Upper lobe of right lung (tissue), 1 donor: ENCODE measurements around the gene CRHR2. TPM values are rescaled to one million over a fixed set of nuclear protein-coding genes. Genes with fewer than 3 reads are reported as not detected.

Experiments used
- ATAC-seq: fragments of 200-7000 bp; cut with Tn5 transposase; one replicate; pipeline ENCODE4 v1.9.1; 2020; ENCODE audit warnings: mild to moderate bottlenecking, moderate library complexity
- DNase-seq: peaks from one replicate; pipeline ENCODE4 v3.0.0-alpha.2; 2020
- H3K27ac ChIP-seq: fragments of 200-600 bp; one replicate; pipeline ENCODE4 v1.8.0; 2022
- H3K27me3 ChIP-seq: fragments of 200-600 bp; one replicate; pipeline ENCODE4 v1.8.0; 2022; ENCODE audit warnings: mild to moderate bottlenecking
- H3K36me3 ChIP-seq: fragments of 200-600 bp; one replicate; pipeline ENCODE4 v1.8.0; 2022
- H3K4me1 ChIP-seq: fragments of 200-600 bp; one replicate; pipeline ENCODE4 v1.8.0; 2022
- H3K4me3 ChIP-seq: fragments of 200-600 bp; one replicate; pipeline ENCODE4 v1.8.0; 2022; ENCODE audit warnings: mild to moderate bottlenecking
- H3K9me3 ChIP-seq: fragments of 200-600 bp; one replicate; pipeline ENCODE4 v1.8.0; 2022
- CTCF ChIP-seq: fragments of 200-600 bp; IDR thresholded peaks from one replicate; pipeline ENCODE4 v1.8.0; 2022; ENCODE audit warnings: antibody characterized with exemption
- intact Hi-C: fragments of 100-400 bp; cut with DNase I; formaldehyde crosslinking; loops from one replicate; pipeline ENCODE4 v1.11.0; 2022
- long read RNA-seq: library from polyadenylated mRNA; unstranded; transcript quantifications from one replicate; pipeline ENCODE4 v2.0.0, GENCODE V29; 2021
- total RNA-seq: library from RNA; stranded (reverse); fragmentation: NEBNext Ultra II Directional; extraction: Animal tissue kit (Norgen Biotek cat#: 25700); gene quantifications from one replicate; pipeline ENCODE4 v1.2.1, GENCODE V29; 2021
- donor health status: DM: no; HTN: yes; CAD: no; lungs with severe emphysema.

The CRHR2 gene
- not detected for total RNA-seq
- long read RNA-seq = 0 reads

DNA sequence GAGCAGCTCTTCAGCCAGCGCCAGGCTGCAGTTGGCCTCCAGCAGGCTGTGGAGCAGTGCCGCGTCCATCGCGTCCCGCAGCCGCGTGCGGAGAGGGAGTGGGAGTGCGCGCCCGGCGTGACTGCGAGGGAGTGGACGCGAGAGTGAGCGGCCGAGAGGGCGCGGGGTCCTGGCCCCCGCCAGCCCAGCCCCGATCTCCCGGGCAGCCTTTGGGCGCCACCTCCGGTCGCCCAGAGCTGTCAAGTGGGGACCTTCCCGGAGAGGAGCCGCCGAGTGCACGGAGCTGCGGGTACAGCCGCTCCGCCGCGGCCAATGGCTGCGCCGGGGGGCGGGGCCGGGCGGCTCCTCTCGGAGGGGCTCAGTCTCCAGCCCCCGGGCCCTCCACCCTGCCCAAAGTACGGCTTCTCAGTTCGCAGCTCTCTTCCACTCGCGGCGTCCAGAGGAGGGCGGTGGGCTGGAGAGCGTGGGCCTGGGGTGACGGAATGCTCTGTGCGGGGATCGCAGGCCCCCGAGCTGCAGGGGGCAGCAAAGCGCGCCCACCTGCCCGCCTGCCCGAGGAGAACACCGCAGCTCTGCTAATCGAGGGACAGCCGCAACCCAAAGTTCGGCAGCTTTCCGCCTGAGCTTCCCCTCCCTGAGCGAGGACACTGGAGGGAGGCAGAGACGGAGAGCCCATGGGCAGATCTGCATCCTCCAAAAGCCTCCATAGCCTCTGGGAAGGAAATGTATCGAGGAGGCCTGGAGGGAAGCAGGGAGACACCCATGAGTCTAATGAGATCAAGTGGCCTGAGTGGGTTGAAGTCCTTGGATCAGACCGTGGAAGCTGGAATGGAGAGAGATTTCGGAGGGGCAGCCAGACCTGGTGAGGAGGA lies at the start of gene CRHR2:
Gene CRHR2 (minus strand): TSS at position 245 of the 872 bp plus-strand sequence. CDS start 176 bp downstream, at position 69.
- DNase-seq (peak; percentile 73), ATAC-seq (peak; percentile 57)
- Histone ChIP-seq H3K9me3 (no peaks in the 10 kb centered on the region), H3K27me3 (peaks cover 54% of the 10 kb centered on the region), H3K27ac (no peak within 1 kb of the TSS), H3K4me1 (peaks cover 17% of the 10 kb centered on the region), H3K36me3 (no peaks in the 10 kb centered on the region), H3K4me3 (peak within 1 kb of the TSS; percentile 46)
- peak; percentile 38 for TF ChIP-seq CTCF
- intact Hi-C loops = no loop called here

DNA sequence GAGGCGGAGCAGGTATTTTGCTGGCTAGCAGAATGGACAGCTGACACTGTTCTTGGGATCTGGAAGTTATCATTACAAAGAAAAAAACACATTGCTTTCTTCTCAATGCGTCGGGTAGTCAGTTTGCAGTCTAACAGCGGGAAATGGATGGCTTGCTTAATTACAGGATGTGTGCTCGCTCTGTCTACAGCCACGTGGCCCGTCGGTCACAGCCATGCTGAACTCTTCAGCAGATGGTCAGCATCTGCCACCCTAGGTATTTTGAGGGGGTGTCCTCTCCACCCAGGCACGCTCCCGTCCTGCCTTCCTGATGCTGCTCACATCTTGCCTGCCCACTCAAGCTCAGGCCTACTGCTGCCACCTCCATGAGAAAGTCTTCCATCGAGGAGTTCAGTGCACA lies 49.3 kb upstream of the CRHR2 start:
- intact Hi-C loops = no loop called here
- DNase-seq (peak; percentile 39), ATAC-seq (no peak)
- H3K27me3 ChIP-seq = no peaks in the 10 kb centered on the region
- no peaks in the 10 kb centered on the region for H3K36me3 ChIP-seq
- H3K9me3 ChIP-seq = no peaks in the 10 kb centered on the region
- no peak overlapping the region for H3K4me3 ChIP-seq
- no peaks in the 10 kb centered on the region for H3K4me1 ChIP-seq
- H3K27ac ChIP-seq = no peak overlapping the region
- no peak for TF ChIP-seq CTCF

DNA sequence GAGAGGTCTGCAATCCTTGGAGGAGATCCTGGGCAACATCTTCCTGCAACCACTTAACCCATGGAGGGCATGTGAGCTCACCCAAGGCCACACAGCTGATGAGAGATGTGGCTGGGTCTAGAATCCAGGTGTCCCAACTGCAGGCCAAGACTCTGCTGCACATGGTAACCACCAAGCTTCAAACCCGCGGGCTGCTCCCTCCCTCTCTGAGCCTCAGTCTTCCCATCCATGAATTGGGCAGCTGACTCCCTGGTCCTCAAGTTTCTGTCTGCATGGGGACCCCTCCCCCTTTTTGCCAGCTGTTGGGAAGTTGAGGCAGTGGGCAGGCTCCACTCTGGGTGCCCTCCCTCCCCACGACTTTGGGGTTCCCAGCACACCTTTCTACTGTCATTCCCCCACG lies 48.7 kb upstream of the CRHR2 start:
- H3K9me3 ChIP-seq = no peaks in the 10 kb centered on the region
- no peaks in the 10 kb centered on the region for H3K4me1 ChIP-seq
- no peak overlapping the region for H3K4me3 ChIP-seq
- no peaks in the 10 kb centered on the region for H3K36me3 ChIP-seq
- DNase-seq (peak; percentile 32), ATAC-seq (no peak)
- H3K27ac ChIP-seq = no peak overlapping the region
- intact Hi-C loops = no loop called here
- TF ChIP-seq CTCF = no peak
- no peaks in the 10 kb centered on the region for H3K27me3 ChIP-seq

GRCh38 chr7:30730097-30730496 lies 47.8 kb upstream of the CRHR2 start:
- no peak overlapping the region for H3K4me3 ChIP-seq
- no peaks in the 10 kb centered on the region for H3K36me3 ChIP-seq
- intact Hi-C loops = no loop called here
- no peaks in the 10 kb centered on the region for H3K9me3 ChIP-seq
- no peak for ATAC-seq
- H3K27ac ChIP-seq = no peak overlapping the region
- DNase-seq = peak; percentile 3
- H3K27me3 ChIP-seq = no peaks in the 10 kb centered on the region
- TF ChIP-seq CTCF = no peak
- H3K4me1 ChIP-seq = no peaks in the 10 kb centered on the region

DNA sequence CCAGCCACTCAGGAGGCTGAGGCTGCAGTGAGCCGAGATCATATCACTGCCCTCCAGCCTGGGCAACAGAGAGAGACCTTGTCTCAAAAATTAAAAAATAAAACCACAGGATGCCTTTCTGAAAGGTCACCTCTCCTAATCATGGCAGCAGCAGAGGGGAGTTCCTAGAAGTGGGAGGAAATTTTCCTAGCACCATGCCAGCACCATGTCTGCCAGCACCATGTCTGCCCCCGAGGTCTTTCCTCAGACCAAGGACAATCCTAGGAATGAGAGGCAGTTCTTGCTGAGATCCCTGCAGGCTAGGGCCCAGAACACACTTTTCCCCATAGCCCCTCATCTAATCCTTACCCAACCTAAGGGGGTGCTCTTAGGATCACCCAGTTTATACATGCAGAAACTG lies 47.4 kb upstream of the CRHR2 start:
- no peak overlapping the region for H3K27ac ChIP-seq
- no peaks in the 10 kb centered on the region for H3K27me3 ChIP-seq
- H3K4me1 ChIP-seq = no peaks in the 10 kb centered on the region
- H3K9me3 ChIP-seq = no peaks in the 10 kb centered on the region
- no peak for TF ChIP-seq CTCF
- DNase-seq = peak; percentile 4
- H3K36me3 ChIP-seq = no peaks in the 10 kb centered on the region
- intact Hi-C loops = no loop called here
- no peak overlapping the region for H3K4me3 ChIP-seq
- ATAC-seq = no peak
